GM04503 (cell line): Measurements from ENCODE around the gene GTSE1.

ENCODE experiments used
- DNase-seq: peaks from one replicate; pipeline ENCODE4 v3.0.0-alpha.2; 2012; ENCODE audit warnings: low read depth

GTSE1 gene

DNA sequence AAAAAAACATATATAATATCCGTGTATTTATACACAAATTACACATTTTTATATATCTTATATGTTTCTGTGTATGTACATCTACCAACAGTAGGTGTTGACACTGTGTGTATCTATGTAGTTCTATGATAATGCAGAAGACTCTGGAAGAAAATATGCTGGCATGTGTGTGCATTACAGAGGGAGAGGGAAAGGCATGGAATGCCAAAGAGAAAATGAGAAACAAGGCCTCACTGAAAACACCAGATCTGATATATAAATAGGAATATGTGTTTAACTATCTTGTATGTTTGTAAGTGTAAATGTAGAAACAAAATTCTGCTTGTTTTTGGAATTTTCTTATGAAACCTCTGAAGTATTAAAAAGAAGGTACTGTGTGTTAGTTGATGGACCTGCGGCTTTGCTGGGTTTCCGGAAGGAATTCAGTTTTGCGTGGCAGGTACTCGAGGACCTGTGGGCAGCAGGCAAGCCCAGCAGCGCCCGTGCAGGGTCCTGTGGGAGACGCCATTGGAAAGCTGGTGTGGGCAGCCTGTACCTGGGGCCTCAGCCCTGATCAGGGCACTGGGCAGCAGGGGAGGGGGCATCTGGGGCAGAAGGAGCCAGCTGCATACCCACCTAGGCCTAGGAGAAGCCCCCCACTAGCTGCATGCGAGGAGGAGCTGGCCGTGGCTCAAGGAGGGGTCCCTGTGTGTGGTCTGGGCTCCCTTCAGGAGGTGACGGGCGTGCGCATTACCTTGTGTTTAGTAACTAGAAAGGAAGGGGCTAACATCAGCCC is 31.2 kb downstream of the GTSE1 start:
- no peak for DNase-seq

DNA sequence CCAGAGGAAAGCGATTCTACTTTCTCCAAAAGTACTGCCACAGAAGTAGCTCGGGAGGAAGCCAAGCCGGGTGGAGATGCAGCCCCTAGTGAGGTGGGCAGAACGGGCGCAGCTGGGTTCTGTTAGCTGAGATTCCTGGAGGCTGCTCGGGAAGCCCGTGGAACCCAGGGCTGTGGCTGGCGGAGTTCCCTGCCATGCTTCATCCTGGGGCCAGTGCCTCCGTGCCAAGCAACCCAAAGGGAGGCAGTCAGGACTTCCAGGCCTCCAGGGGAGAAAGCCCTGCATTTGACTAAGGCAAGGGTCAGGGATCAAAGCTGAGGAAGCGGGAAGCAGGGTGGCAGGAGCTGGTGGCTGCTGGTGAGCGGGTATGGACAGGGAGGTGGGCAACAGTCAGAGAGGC is 32.1 kb downstream of the GTSE1 start:
- DNase-seq = no peak

DNA sequence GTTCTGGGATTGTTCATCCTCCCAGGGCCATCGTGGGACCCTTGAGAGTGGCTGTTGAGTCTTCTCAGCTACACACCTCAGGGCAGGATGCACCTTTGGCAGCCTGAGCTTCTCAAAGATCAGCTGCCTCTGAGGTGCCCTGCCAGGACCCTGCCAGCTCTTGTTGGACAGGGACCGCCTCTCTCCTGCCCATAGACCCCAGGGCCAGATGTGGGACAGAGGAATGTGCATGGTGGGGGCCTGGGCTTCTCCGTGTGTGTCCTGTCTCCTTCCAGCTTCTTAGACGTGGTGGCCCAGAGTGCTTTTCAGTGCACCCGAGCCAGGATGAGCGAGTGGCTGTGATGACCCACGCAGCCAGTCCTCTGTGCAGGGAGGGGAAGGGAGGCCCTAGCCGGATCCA is 32.9 kb downstream of the GTSE1 start:
- no peak for DNase-seq

DNA sequence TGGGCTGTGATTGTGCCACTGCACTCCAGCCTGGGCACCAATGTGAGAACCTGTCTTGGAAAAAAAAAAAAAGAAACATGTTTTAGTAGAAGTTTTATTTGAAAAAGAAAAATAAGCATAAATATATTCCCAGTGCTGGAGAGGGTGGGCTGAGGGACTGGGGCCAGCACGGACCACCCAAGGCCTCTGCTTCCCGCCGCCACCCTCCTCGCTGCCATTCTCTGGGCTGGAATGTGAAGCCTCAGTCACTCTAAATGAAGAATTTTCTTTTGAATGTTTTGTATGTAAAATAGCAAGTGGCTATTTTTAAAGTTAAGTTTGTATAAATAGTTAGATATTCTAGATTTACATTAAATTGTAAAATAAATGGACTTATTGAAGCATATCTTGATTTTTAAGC is 33.8 kb downstream of the GTSE1 start:
- DNase-seq = no peak

DNA sequence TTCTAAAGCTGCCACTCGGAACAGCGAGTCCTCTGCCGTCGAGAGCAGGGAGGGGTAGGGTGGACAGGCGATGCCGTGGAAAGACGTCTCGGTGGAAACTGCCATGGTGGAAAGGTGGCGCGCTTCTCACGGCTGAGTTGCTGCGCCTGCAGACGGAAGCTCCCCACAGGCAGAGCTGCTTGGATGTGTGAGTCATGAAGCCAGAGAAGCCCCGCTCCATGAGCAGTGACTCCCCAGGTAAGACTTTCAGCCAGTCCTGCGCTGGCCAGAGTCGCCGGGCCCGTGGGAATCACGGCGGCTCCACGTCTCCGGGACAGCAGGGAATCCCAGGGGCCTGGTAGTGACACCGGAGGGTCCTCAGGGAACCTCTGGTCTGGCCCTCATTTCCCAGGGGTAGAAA is 34.8 kb downstream of the GTSE1 start:
- no peak for DNase-seq

DNA sequence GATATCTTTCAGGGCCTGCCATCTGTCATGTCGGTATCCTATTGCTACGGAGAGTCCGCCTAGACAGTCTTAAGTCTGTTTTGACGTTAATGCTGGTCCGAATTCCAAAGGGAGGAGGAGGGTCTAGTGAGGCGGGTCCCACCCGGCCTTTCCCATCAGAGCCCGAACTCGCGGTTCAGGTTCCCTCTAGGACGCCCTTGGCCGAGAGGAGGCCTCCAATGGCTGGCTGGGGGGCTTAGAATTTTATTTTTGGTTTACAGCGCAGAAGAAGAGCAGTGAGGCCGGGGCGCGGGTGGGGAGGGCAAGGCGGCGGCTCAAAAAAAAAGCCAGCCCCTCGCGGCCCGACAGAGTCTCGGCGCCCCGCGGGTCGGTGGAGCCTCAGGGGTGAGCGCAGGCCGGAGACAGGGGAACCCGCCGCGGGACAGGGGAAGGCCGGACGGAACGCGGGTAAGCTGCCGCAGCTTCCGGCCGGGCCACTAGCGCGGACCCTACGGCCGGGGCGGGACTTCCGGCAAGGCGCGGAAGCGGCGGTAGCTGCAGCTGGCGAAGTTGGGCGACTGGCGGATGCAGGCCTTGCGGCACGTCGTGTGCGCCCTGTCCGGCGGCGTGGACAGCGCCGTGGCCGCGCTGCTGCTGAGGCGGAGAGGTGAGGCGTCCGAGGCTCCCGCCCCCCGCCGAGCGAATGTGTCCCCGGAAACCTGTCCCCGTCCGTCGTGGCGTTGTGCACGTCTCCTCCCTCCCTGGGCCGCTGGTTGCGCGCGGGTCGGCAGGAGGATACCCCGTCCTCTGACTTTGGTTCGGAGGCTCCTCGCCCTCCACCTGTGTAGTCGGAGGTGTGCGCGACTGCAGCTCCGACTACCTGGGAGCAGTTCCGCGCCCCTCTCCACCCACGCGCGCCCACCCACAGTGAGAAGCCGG is 38.8 kb downstream of the GTSE1 start, which contains the start of gene TRMU:
TRMU (plus strand) TSS at position 514 of the 918 bp plus-strand sequence; CDS start at position 565, 51 bp downstream.
- peak; percentile 25 for DNase-seq

DNA sequence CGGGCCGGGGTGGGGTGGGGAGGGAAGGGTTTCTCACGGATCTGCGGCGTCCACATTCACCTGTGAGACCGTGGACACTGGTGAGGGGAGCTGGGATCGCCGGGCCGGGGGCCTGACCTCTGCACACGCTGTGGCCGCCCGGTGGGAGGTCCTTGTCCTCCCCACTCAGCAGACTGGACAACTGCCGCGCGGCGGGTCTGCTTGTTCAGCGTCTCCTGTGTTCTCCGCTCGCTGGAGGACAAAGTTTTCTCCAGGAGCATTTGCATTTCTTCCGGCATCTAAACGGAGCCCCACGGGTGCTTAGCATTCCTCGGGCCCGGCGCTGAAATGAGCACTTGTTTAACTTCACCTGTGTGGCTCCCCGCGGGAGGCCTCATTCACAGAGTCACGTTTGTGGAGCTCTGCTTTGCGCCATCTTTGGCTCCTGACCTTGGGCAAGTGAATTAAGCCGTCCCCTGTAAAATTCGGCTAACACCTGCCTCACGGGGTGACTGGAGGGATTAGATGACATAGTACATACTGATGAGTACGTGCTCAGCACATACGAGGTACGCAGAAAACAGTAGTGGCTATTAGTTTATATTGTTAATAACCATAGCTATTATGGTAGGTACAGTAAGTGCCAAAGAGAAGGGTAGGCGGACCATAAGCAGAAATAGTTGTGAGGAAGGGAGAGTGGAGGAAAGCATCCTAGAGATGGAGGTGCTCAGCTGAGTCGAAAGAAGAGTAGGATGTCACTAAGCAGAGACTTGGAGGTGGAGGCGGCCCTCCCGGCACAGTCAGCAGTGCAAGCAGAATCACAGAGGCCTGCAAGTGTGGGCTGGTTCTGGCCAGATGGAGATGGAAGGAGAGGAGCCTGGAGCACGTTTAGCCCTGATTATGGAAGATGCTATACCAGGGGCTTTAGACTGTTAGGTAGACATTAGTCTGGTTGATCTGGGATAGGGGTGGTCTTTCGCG is 39.7 kb downstream of the GTSE1 start:
- no peak for DNase-seq

DNA sequence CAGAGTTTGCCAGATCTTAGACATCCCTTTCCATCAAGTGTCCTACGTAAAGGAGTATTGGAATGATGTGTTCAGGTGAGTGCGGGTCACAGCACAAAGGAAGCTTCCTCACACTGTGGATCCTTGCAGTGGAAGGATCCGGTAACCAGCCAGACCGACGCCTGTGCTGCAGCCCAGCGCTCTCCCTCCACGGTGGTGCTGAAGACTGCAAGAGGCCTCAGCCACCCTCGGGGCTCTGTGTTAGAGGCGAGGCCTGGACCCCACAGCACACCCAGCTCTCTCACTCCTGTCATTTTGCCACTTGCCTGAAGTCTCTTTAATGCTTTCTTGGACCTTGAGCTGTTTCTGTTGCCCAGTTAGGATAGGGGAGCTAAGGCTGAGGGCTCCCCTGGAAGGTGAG is 41.2 kb downstream of the GTSE1 start:
- no peak for DNase-seq

DNA sequence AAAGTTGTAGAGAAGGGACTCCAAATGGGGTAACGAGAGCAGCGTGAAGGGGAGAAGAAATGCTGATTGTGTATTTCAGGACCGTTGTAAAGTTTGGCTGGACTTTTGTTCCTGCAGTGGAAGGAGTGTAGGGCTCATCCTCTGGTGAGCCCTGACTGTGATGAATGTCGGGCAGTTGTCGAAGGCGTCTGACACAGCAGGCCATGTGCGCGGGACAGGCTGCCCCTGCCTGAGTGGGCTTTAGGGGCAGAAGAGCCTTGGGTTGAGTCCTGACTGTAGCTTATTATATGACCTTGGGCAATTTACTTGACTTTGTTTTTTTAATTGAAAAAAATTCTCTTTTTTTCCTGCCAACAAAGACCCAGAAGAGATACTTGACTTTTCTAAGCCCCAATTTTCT is 42.0 kb downstream of the GTSE1 start:
- no peak for DNase-seq

DNA sequence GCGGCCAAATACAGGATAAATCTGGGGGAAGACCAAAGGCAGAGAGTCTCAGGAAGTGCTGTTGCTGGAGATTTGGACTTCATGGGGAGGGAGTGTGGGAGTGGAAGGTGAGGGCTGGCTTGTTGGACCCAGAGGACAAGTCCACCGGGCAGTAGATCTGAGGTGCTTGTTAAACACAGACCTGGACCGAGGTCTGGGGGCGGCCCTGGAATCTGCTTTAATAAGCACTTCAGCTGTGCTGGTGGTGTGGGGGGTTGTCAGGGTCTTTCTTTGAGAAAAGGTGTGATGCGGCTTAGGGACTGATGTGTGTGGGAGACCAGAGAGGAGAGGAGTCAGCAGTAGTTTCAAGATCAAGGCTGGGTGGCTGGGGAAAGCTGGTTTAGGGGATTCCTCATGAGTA is 43.3 kb downstream of the GTSE1 start:
- DNase-seq = no peak

DNA sequence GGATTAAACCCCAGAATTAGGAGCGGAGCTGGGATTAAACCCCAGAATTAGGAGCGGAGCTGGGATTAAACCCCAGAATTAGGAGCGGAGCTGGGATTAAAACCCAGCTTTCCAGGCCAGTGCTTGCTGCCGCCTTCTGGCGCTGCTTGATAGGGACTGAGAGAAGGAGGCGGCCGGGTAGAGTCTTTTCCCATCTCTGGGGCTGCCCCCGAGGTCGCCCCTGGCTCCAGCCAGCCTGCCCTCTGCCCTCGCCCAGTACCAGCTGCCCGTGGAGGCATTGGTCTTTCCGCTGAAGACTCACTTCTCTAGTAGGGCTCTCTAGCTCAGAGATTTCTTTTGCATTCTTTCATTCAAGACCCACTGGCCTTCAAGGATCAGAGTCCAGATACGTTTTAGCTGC is 44.0 kb downstream of the GTSE1 start:
- no peak for DNase-seq

DNA sequence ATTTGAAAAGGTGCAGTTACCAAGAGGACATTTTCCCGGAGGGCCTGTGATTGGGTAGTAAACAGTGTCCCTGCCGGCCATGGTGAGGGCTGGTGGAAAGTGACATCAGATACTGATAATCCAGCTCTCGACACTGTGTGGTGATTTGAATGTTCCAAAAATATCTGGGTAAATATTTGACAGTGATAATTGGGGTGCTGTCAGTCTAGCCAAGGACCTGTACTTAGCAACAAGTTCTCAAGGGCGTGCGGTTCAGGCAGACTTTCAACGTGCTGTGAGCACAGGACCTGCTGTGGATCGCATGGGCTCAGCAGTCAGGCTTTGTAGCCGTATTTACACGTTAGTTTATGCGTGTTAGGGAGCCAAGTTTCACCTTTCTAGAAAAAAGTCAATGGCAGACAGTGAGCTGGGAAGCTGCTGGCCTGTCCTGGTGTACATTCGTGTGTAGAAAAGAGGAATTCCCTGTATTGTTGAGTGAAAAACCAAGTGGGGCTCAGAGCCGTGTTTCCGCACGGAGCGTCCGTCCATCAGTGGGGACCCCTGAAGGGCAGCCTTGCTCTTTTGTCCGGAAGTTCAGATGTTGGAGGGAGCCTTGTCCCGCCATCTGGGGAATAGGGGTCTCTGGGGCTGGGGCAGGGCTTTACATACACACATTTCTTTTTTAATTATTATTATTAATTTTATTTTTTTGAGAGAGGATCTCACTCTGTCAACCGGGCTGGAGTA is 50.2 kb downstream of the GTSE1 start:
- no peak for DNase-seq

DNA sequence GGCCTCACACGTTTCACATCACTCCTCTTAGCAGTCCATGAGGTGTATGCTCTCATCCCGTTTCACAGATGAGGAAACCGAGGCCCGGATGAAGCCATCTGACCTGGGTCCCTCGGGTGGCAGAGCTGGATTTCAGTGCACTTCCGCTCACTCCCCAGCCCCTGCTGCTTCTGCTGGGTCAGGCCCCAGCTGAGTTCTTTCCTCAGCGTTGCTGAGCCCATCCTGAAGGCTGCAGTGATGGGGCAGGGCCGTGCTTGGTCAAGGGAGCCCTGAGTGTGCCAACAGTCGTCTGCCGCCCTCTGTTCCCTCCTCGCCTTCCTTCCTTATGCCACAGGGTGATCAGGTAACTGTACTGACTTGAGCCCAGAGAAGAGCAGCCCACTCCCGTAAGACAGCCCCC is 51.0 kb downstream of the GTSE1 start:
- DNase-seq = no peak

DNA sequence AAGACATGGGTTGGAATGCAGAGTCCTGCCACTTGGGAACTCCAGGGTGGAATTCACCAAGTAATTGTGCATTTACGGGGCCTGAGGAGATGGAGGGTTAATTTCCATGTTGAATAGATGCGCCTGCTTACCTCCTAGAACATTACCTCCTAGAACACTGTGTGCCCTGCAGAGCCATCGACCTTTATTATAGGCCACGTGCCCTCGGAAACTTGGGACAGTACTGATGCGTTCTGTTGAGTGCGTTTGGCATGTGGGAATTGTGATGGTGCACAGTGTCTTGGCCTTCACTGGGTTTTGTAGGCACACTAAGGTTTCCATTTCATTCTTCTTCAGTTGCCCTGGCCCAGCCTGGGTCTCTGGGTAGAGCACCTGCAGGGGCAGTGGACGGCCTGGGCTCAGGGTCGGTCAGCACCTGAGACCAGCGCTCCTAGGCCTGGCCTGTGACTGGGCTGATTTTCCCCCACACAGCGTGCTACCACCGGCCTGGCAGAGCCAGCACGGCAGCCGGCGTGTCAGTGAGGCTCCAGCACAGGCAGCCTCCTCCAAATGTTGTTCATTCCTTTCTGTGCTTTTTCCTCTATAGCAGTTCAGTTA is 51.5 kb downstream of the GTSE1 start:
- no peak for DNase-seq

DNA sequence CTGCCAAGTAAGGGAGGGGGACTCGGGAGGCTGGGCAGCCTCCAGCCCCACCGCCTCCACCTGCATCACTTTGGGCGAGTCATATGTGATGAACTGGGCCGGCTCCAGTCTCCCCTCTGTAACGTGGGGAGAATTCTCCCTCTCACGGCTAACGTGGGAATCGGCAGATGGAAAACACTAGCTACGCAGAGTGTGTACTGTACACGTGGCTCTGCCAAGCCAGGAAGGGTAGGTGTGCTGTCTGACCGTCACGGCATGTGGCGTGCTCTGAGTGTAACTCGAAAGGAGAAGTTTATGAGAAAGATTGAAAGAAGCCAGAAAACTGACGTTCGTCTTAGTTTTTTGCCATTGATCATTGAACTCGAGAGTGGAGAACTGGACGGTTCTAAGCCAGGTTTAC is 52.6 kb downstream of the GTSE1 start:
- no peak for DNase-seq

DNA sequence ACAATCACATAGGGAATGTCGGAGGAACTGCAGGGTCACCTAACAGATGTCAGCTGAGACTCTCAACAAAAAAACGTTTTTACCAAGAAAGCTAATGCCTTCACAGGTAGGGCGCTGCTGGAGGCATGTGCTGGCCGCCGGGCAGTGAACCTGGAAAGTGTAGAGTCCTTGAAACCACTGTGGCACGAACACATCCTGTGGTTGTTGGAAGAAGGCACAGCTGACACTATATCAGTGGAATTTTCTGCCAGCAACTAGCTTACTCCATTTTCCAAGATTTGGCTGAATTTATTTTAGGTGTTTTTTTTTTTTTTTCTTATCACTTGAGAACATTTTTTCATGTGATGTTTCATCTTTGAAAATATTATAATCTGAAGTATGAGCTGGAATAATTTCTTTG is 53.0 kb downstream of the GTSE1 start:
- no peak for DNase-seq

DNA sequence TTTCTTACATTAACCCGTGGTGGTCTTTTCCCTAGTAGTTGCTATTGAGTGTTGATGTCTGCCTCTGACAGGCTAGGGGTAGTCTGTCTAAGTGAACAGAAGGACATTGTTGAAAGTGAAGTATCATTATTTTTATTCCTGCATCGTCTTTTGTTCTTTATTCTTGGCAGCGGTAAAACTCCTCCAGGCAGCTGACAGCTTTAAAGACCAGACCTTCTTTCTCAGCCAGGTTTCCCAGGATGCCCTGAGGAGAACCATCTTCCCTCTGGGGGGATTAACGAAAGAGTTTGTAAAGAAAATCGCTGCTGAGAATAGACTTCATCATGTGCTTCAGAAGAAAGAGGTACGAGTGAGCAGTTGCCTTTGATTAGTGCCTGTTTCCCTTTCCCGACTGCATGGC is 53.5 kb downstream of the GTSE1 start:
- DNase-seq = no peak

DNA sequence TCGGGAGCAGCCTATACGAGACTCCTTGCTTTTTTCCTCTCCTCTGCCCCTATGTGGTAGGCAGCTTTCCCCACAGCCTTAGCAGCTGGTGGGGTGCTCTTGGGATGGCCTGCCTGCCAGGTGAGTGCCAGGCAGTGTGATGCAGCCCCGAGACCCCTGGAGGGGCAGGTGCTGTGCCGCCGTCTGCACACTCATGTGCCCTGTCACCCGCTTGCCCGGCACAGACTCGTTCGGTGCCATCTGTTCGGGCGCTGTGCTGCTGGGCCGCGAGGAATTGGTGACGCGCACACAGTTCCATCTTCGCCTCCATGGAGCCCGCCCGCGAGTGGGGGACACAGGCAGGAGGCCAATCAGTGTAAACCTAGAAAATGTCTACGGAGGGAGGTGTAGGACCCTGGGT is 54.0 kb downstream of the GTSE1 start:
- no peak for DNase-seq

DNA sequence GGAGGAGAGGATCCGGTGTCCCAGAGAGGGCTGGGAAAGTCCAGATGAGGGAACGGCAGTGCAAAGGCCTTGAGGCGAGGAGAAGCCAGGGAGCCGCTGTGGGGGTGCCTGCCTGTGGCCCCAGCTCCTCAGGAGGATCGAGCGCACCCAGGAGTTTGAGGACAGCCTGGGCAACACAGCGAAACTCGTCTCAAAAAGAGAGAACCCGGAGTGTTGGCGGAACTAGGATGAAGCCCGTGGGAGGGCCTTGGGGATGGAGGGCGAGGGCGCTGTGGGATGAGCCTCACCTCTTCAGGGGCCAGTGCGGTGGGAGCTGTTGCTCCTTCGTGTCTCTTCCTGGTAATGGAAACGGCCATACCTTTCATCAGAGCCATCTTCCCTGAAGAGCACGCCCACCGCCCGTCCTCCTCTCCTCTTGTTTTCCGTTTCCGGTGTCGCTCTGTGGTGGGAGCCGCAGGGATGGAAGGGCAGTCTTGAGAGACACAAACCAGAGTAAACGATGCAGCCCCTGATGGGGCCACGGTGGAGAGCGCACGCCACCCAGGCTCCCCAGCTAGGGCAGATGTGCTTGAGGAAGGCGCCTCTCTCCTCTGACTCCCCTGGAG is 54.6 kb downstream of the GTSE1 start:
- DNase-seq = no peak

DNA sequence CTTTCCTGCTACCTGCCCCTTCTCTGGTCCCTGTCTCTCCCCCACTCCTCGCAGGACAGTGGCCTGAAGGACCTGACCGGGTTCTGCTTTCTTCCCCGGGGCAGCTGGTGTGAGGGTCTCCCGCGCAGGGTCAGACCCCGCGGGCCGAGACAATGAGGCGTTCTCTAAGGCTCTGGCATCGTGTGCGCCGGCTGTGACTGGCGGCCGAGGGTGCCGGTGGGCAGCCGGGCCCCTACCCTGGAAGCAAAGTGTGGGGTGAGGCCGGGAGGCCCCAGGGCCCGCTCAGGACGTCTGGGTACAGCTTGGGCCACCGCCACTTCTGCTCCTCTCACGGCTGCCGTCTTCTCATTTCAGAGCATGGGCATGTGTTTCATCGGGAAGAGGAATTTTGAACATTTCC is 55.1 kb downstream of the GTSE1 start:
- DNase-seq = no peak

DNA sequence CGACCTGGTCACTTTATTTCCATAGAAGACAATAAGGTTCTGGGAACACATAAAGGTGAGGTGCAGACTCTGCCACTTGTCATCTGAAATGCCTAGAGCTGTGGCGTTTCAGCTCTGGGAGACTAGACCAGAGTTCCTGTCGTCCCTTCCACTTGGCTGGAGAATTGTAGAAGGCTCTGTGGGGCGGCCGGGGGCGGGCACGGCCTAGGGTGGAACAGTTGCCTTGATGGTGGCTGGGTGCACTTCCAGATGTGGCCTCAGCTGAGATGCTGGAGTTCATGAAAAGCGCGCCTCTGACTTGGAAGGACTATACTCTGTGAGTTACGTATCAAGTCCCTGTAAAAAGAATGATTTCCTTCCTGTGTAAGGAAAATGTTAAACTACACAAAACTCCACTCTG is 55.6 kb downstream of the GTSE1 start:
- DNase-seq = no peak
